IMR-90 (cell line): ENCODE measurements around the gene PLCB4. TPM values are rescaled to one million over a fixed set of nuclear protein-coding genes. Genes with fewer than 3 reads are reported as not detected.

Experiments used
- ATAC-seq: fragments of 200-7000 bp; cut with Tn5 transposase; 2 replicates; pipeline ENCODE4 v1.9.1; 2020; ENCODE audit warnings: low read depth, mild to moderate bottlenecking, moderate library complexity
- BruUV-seq: library from RNA; stranded (reverse); fragments of 400-500 nt; replicated peaks from 2 replicates; lab custom pipeline; 2021; lab: Mats Ljungman, UMichigan
- CTCF ChIA-PET: fragments of 300-600 bp; formaldehyde crosslinking; extraction: SDS; loops from one replicate; lab custom pipeline; 2021; ENCODE audit warnings: antibody characterized with exemption; lab: Yijun Ruan, JAX
- POLR2A ChIA-PET: fragments of 300-600 bp; sonication (Branson Sonifier 250); formaldehyde crosslinking; loops from one replicate; lab custom pipeline; 2022; ENCODE audit warnings: antibody characterized with exemption; ENCODE audit not compliant: unreplicated experiment; lab: Charles Lee
- DNase-seq: peaks from one replicate; pipeline ENCODE4 v3.0.0; 2013
- H2AFZ ChIP-seq: replicated peaks from 2 replicates; pipeline ENCODE3; 2013; ENCODE audit warnings: low read length, mild to moderate bottlenecking; ENCODE audit not compliant: poor library complexity
- H2AK5ac ChIP-seq: 2 replicates; pipeline ENCODE4 v1.6.1; 2013; ENCODE audit warnings: low read depth, low read length, inconsistent platforms
- H2AK9ac ChIP-seq: replicated peaks from 2 replicates; pipeline ENCODE3; 2013; ENCODE audit warnings: mild to moderate bottlenecking, low read depth, low read length, moderate library complexity; ENCODE audit not compliant: poor library complexity
- H2BK120ac ChIP-seq: 2 replicates; pipeline ENCODE4 v1.6.1; 2013; ENCODE audit warnings: low read depth, low read length, inconsistent platforms
- H2BK15ac ChIP-seq: 3 replicates; pipeline ENCODE4 v1.6.1; 2013; ENCODE audit warnings: low read depth, low read length, inconsistent platforms
- H2BK20ac ChIP-seq: 2 replicates; pipeline ENCODE4 v1.6.1; 2013; ENCODE audit warnings: low read depth, mild to moderate bottlenecking, inconsistent platforms, low read length, moderate library complexity
- H2BK5ac ChIP-seq: 2 replicates; pipeline ENCODE4 v1.6.1; 2013; ENCODE audit warnings: mild to moderate bottlenecking, low read depth, low read length, inconsistent platforms; ENCODE audit not compliant: poor library complexity, severe bottlenecking
- H3K14ac ChIP-seq: replicated peaks from 2 replicates; pipeline ENCODE4 v1.6.1; 2013; ENCODE audit warnings: low read depth, low read length, inconsistent platforms
- H3K18ac ChIP-seq: 2 replicates; pipeline ENCODE4 v1.6.1; 2013; ENCODE audit warnings: low read depth, low read length, control low read depth
- H3K23ac ChIP-seq: 2 replicates; pipeline ENCODE4 v1.6.1; 2013; ENCODE audit warnings: low read depth, low read length, inconsistent platforms
- H3K27ac ChIP-seq: 2 replicates; pipeline ENCODE4 v1.5.1; 2013; ENCODE audit warnings: mild to moderate bottlenecking, control low read depth, low read length; ENCODE audit not compliant: insufficient read depth
- H3K27me3 ChIP-seq: 2 replicates; pipeline ENCODE4 v1.6.1; 2013; ENCODE audit warnings: low read length; ENCODE audit not compliant: control insufficient read depth, insufficient read depth
- H3K36me3 ChIP-seq: 2 replicates; pipeline ENCODE4 v1.6.1; 2013; ENCODE audit warnings: low read length, mixed read lengths; ENCODE audit not compliant: control insufficient read depth, insufficient read depth
- H3K4ac ChIP-seq: 2 replicates; pipeline ENCODE4 v1.6.1; 2013; ENCODE audit warnings: low read depth, low read length, inconsistent platforms
- H3K4me1 ChIP-seq: 2 replicates; pipeline ENCODE4 v1.6.1; 2013; ENCODE audit warnings: low read length, mixed read lengths; ENCODE audit not compliant: control insufficient read depth, insufficient read depth
- H3K4me2 ChIP-seq: 2 replicates; pipeline ENCODE4 v1.6.1; 2013; ENCODE audit warnings: low read depth, mild to moderate bottlenecking, control low read depth, low read length, moderate library complexity
- H3K4me3 ChIP-seq: 2 replicates; pipeline ENCODE4 v1.5.1; 2013; ENCODE audit warnings: low read depth, mild to moderate bottlenecking, control low read depth, low read length, moderate library complexity; ENCODE audit not compliant: insufficient read depth
- H3K56ac ChIP-seq: 2 replicates; pipeline ENCODE4 v1.6.1; 2013; ENCODE audit warnings: low read length, inconsistent platforms; ENCODE audit not compliant: insufficient read depth; ENCODE audit errors: extremely low read depth
- H3K79me1 ChIP-seq, 2 experiments: 2 replicates each; pipeline ENCODE4 v1.6.1; 2013; ENCODE audit warnings: low read length in 2 of 2, inconsistent platforms in 1 of 2, low read depth in 1 of 2
- H3K9ac ChIP-seq: 2 replicates; pipeline ENCODE4 v1.6.1; 2013; ENCODE audit warnings: low read depth, low read length, control low read depth
- H3K9me1 ChIP-seq: 2 replicates; pipeline ENCODE4 v1.6.1; 2013; ENCODE audit warnings: low read length, inconsistent platforms; ENCODE audit not compliant: insufficient read depth
- H3K9me3 ChIP-seq: 2 replicates; pipeline ENCODE4 v1.6.1; 2013; ENCODE audit warnings: low read length; ENCODE audit not compliant: control insufficient read depth, insufficient read depth
- H4K20me1 ChIP-seq: 2 replicates; pipeline ENCODE4 v1.6.1; 2013; ENCODE audit warnings: low read length, inconsistent platforms; ENCODE audit not compliant: insufficient read depth
- H4K5ac ChIP-seq: 2 replicates; pipeline ENCODE4 v1.6.1; 2013; ENCODE audit warnings: mild to moderate bottlenecking, low read depth, low read length, control low read depth
- H4K8ac ChIP-seq, 2 experiments: 2 replicates each; pipeline ENCODE4 v1.6.1; 2013; ENCODE audit warnings: low read depth in 2 of 2, low read length in 2 of 2, control low read depth in 1 of 2, inconsistent platforms in 1 of 2
- H4K91ac ChIP-seq: 2 replicates; pipeline ENCODE4 v1.6.1; 2013; ENCODE audit warnings: low read depth, low read length, inconsistent platforms; ENCODE audit not compliant: insufficient read depth
- BHLHE40 ChIP-seq: fragments of 150-350 bp; IDR thresholded peaks from 2 replicates; pipeline ENCODE4 v1.6.1; 2016; ENCODE audit warnings: mild to moderate bottlenecking, low read depth, low read length
- CEBPB ChIP-seq: IDR thresholded peaks from 2 replicates; pipeline ENCODE4 v1.6.1; 2012; ENCODE audit warnings: low read depth, low read length, improper control_type of control experiment
- CHD1 ChIP-seq: IDR thresholded peaks from 2 replicates; pipeline ENCODE4 v1.6.1; 2012; ENCODE audit warnings: low read depth, low read length, improper control_type of control experiment
- CTCF ChIP-seq: conservative IDR thresholded peaks from 2 replicates; pipeline ENCODE4 v1.5.1; 2012; ENCODE audit warnings: mild to moderate bottlenecking, low read depth, low read length, improper control_type of control experiment
- ELK1 ChIP-seq: fragments of 150-350 bp; IDR thresholded peaks from 2 replicates; pipeline ENCODE4 v1.6.1; 2016; ENCODE audit warnings: low read depth, mild to moderate bottlenecking, low read length, moderate library complexity, borderline replicate concordance
- FOS ChIP-seq: fragments of 150-350 bp; IDR thresholded peaks from 2 replicates; pipeline ENCODE4 v1.6.1; 2016; ENCODE audit warnings: low read depth, low read length
- MAFK ChIP-seq: IDR thresholded peaks from 2 replicates; pipeline ENCODE4 v1.6.1; 2012; ENCODE audit warnings: low read depth, low read length, improper control_type of control experiment
- MAZ ChIP-seq: IDR thresholded peaks from 2 replicates; pipeline ENCODE4 v1.6.1; 2012; ENCODE audit warnings: low read depth, mild to moderate bottlenecking, low read length, improper control_type of control experiment, moderate library complexity, borderline replicate concordance
- MXI1 ChIP-seq: IDR thresholded peaks from 2 replicates; pipeline ENCODE4 v1.6.1; 2012; ENCODE audit warnings: low read depth, mild to moderate bottlenecking, low read length, moderate library complexity, borderline replicate concordance
- NFE2L2 ChIP-seq: fragments of 150-350 bp; IDR thresholded peaks from 2 replicates; pipeline ENCODE4 v1.6.1; 2016; ENCODE audit warnings: low read depth, mild to moderate bottlenecking, low read length
- POLR2A ChIP-seq: IDR thresholded peaks from 2 replicates; pipeline ENCODE4 v1.6.1; 2012; ENCODE audit warnings: mild to moderate bottlenecking, low read depth, low read length
- RAD21 ChIP-seq: IDR thresholded peaks from 2 replicates; pipeline ENCODE4 v1.6.1; 2012; ENCODE audit warnings: low read length, improper control_type of control experiment
- RCOR1 ChIP-seq: IDR thresholded peaks from 2 replicates; pipeline ENCODE4 v1.6.1; 2012; ENCODE audit warnings: mild to moderate bottlenecking, low read length, improper control_type of control experiment; ENCODE audit not compliant: insufficient replicate concordance
- RFX5 ChIP-seq: IDR thresholded peaks from 2 replicates; pipeline ENCODE4 v1.8.0; 2012; ENCODE audit warnings: low read depth, mild to moderate bottlenecking, low read length, moderate library complexity
- SMC3 ChIP-seq: fragments of 150-350 bp; IDR thresholded peaks from 2 replicates; pipeline ENCODE4 v1.6.1; 2016; ENCODE audit warnings: low read depth, mild to moderate bottlenecking, antibody characterized with exemption, low read length, moderate library complexity
- WGBS, 2 experiments: methylation state at CpG; one replicate each; pipeline versions ENCODE4 v1.1.5 to v1.1.7; 2013; ENCODE audit warnings: missing lambda C conversion rate in 2 of 2; ENCODE audit not compliant: insufficient read length in 1 of 2; ENCODE audit errors: extremely low coverage in 2 of 2; 5-methylcytosine and 5-hydroxymethylcytosine counted together
- dilution Hi-C: fragments of 300-500 bp; cut with HindIII; formaldehyde crosslinking; loops from one replicate; pipeline ENCODE4 v1.14.3; 2018; ENCODE audit warnings: low sequenced_read_pairs; ENCODE audit not compliant: unreplicated experiment
- in situ Hi-C: fragments of 300-500 bp; cut with MboI; formaldehyde crosslinking; loops from 3 replicates; pipeline ENCODE4 v1.14.3; 2019; ENCODE audit warnings: low sequenced_read_pairs, inconsistent platforms, mixed read lengths
- intact Hi-C: fragments of 100-400 bp; cut with micrococcal nuclease; formaldehyde crosslinking; loops from 2 replicates; pipeline ENCODE4 v1.10.0; 2022
- polyA plus RNA-seq, 3 experiments: library from polyadenylated mRNA; depleted of rRNA; stranded (reverse); fragments of >200 nt; gene quantifications; 2 replicates each; pipeline ENCODE4 v1.2.3, GENCODE V29; 2012; ENCODE audit warnings: low replicate concordance in 1 of 3
- total RNA-seq: library from RNA; depleted of rRNA; stranded (reverse); fragments of >200 nt; gene quantifications from 2 replicates; pipeline ENCODE4 v1.2.3, GENCODE V29; 2012
- TF ChIP-seq, protein P1 (sequence below): fragments of 150-350 bp; IDR thresholded peaks from 2 replicates; pipeline ENCODE4 v1.6.1; 2017; ENCODE audit warnings: mild to moderate bottlenecking, antibody characterized with exemption, low read length, low read depth

Gene PLCB4
- total and polyA plus RNA-seq, 2 of the 4 experiments (the other 2 are of a cell fraction), result 12.5 to 24.0 TPM

DNA sequence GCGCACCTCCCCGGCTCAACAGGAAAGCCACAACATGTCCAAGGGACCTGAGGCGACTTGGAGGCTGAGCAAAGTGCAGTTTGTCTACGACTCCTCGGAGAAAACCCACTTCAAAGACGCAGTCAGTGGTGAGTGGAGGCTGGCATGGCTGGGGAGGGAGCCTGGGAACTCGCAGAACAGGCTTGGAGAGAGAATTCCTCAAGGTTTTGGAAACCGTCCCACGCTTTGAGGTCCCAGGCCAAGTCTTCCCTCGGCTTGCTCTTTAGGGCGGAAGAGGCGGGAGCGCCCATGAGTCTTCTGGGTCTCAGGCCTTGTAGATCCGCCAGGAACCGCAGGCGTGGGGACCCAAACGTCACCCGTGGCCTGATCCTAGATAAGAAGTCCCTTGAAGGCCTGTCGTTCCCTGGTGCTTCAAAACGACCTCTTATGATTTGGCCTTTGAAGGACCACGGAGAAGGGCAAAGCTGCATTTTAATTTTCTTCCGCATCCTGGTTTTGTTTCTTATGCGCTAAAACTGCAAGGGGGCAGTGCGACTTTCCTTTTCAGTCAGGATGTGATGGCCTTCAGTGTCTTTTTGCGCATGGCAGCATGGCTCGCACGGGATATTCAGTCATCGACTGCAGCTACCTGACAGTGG is 447.5 kb downstream of the PLCB4 start:
- dilution Hi-C loops (no loop called here), intact Hi-C loops (loop anchor here (5.0 kb wide), 1 partner anchor 76 kb away; no protein-coding TSS in a partner anchor), in situ Hi-C loops (no loop called here)
- no peak overlapping the region for H2BK20ac ChIP-seq
- H2AK9ac ChIP-seq, result no peak overlapping the region
- H3K79me1 ChIP-seq, result no peaks in the 10 kb centered on the region
- no peak overlapping the region for H2AK5ac ChIP-seq
- peak overlapping the region; percentile 64 for H2AFZ ChIP-seq
- H2BK15ac ChIP-seq, result no peak overlapping the region
- no peaks in the 10 kb centered on the region for H3K36me3 ChIP-seq
- peaks cover 62% of the 10 kb centered on the region for H3K27me3 ChIP-seq
- DNase-seq (no peak), ATAC-seq (no peak)
- no peak overlapping the region for H2BK120ac ChIP-seq
- no peak overlapping the region for H3K27ac ChIP-seq
- no peak overlapping the region for H3K4me2 ChIP-seq
- TF ChIP-seq POLR2A, result no peak
- no peak for TF ChIP-seq RFX5
- TF ChIP-seq MAFK, result no peak
- no peak for TF ChIP-seq BHLHE40
- TF ChIP-seq, protein P1, sequence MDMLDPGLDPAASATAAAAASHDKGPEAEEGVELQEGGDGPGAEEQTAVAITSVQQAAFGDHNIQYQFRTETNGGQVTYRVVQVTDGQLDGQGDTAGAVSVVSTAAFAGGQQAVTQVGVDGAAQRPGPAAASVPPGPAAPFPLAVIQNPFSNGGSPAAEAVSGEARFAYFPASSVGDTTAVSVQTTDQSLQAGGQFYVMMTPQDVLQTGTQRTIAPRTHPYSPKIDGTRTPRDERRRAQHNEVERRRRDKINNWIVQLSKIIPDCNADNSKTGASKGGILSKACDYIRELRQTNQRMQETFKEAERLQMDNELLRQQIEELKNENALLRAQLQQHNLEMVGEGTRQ, result no peak
- TF ChIP-seq ELK1, result no peak
- TF ChIP-seq RAD21, result no peak
- no peak for TF ChIP-seq MAZ
- no peak for TF ChIP-seq CTCF
- no peak for TF ChIP-seq CHD1
- no peak for TF ChIP-seq RCOR1
- TF ChIP-seq MXI1, result no peak
- TF ChIP-seq NFE2L2, result no peak
- TF ChIP-seq SMC3, result no peak
- no peak for TF ChIP-seq FOS
- TF ChIP-seq CEBPB, result no peak
- H2BK5ac ChIP-seq, result no peak overlapping the region
- no peak overlapping the region for H4K91ac ChIP-seq
- H3K9ac ChIP-seq, result no peak overlapping the region
- peaks cover 3% of the 10 kb centered on the region; the same call in 1 of the 2 replicates for H3K9me3 ChIP-seq
- H3K4me3 ChIP-seq, result no peak overlapping the region
- no peak overlapping the region for H3K18ac ChIP-seq
- no peak overlapping the region for H3K56ac ChIP-seq
- no peak overlapping the region for H4K5ac ChIP-seq
- POLR2A ChIA-PET, result no interaction called here
- no peak overlapping the region for H3K23ac ChIP-seq
- H4K8ac ChIP-seq, result no peak overlapping the region
- 14% methylated on average over 15 of the region's 28 CpGs; no CpG with 5 or more reads in 1 of the 2 experiments for WGBS, 2 experiments
- H3K9me1 ChIP-seq, result no peaks in the 10 kb centered on the region
- no peak overlapping the region for H3K4ac ChIP-seq
- H4K20me1 ChIP-seq, result no peaks in the 10 kb centered on the region
- BruUV-seq, result no TSS peak
- H3K4me1 ChIP-seq, result no peaks in the 10 kb centered on the region; the same call in 1 of the 2 replicates
- no peak overlapping the region for H3K14ac ChIP-seq
- CTCF ChIA-PET, result no interaction called here
